ENCODE measurements around the gene EPHA2. TPM values are rescaled to one million over a fixed set of nuclear protein-coding genes. Genes with fewer than 3 reads are reported as not detected.

The EPHA2 gene
- total RNA-seq, 2 experiments from 2014 or later, result 0.15 TPM; not detected in 1

GRCh38 chr1:16080422-16081150 is 75.3 kb downstream of the EPHA2 start:
- intact Hi-C loops (cut with micrococcal nuclease; ENCODE audit: unreplicated experiment), result no loop called here
- H3K27ac ChIP-seq (ENCODE audit: low read depth, low read length, poor library complexity, severe bottlenecking), result no peak overlapping the region
- no peaks in the 10 kb centered on the region for H3K9me3 ChIP-seq (ENCODE audit: low read length)
- CTCF ChIA-PET (ENCODE audit: unreplicated experiment), result no interaction called here
- no peaks in the 10 kb centered on the region for H3K36me3 ChIP-seq (ENCODE audit: insufficient read depth, low read length)
- DNase-seq (ENCODE audit: low spot score), result no peak
- H4K20me1 ChIP-seq (ENCODE audit: insufficient read depth, low read length), result no peaks in the 10 kb centered on the region
- no peaks in the 10 kb centered on the region for H3K9me2 ChIP-seq (ENCODE audit: insufficient read depth, low read length)
- H3K4me2 ChIP-seq (ENCODE audit: low read length), result no peak overlapping the region
- peaks cover 5% of the 10 kb centered on the region for H3K4me1 ChIP-seq (ENCODE audit: insufficient read depth, low read length, poor library complexity, severe bottlenecking)
- POLR2A ChIA-PET, result interaction anchor here (0.6 kb wide), 1 partner anchor 361 kb away, joined by 4 read pairs; no protein-coding TSS in a partner anchor
- H2AFZ ChIP-seq (ENCODE audit: low read length), result no peak overlapping the region
- H3K79me2 ChIP-seq (ENCODE audit: insufficient read depth, low read depth, low read length), result no peaks in the 10 kb centered on the region
- TF ChIP-seq EZH2phosphoT487 (IDR thresholded peaks at IDR 0.05; ENCODE audit: borderline replicate concordance, low read depth, low read length), result no peak
- TF ChIP-seq, protein P1, sequence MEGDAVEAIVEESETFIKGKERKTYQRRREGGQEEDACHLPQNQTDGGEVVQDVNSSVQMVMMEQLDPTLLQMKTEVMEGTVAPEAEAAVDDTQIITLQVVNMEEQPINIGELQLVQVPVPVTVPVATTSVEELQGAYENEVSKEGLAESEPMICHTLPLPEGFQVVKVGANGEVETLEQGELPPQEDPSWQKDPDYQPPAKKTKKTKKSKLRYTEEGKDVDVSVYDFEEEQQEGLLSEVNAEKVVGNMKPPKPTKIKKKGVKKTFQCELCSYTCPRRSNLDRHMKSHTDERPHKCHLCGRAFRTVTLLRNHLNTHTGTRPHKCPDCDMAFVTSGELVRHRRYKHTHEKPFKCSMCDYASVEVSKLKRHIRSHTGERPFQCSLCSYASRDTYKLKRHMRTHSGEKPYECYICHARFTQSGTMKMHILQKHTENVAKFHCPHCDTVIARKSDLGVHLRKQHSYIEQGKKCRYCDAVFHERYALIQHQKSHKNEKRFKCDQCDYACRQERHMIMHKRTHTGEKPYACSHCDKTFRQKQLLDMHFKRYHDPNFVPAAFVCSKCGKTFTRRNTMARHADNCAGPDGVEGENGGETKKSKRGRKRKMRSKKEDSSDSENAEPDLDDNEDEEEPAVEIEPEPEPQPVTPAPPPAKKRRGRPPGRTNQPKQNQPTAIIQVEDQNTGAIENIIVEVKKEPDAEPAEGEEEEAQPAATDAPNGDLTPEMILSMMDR (conservative IDR thresholded peaks at IDR 0.05; ENCODE audit: low read length), result no peak
- H3K4me3 ChIP-seq (ENCODE audit: low read depth, low read length, poor library complexity, severe bottlenecking), result no peak overlapping the region
- no TSS peak for BruUV-seq (replicated peaks)

- H4K20me1 ChIP-seq (ENCODE audit: insufficient read depth, low read length), result no peaks in the 10 kb centered on the region
- H3K4me3 ChIP-seq (ENCODE audit: low read depth, low read length, poor library complexity, severe bottlenecking), result no peak overlapping the region
- no TSS peak for BruUV-seq (replicated peaks)
- intact Hi-C loops (cut with micrococcal nuclease; ENCODE audit: unreplicated experiment), result loop anchor here (1.0 to 2.0 kb wide), 3 partner anchors 108 to 284 kb away; no protein-coding TSS in a partner anchor
- H3K4me1 ChIP-seq (ENCODE audit: insufficient read depth, low read length, poor library complexity, severe bottlenecking), result peaks cover 6% of the 10 kb centered on the region
- H3K79me2 ChIP-seq (ENCODE audit: insufficient read depth, low read depth, low read length), result no peaks in the 10 kb centered on the region
- no peak for TF ChIP-seq EZH2phosphoT487 (IDR thresholded peaks at IDR 0.05; ENCODE audit: borderline replicate concordance, low read depth, low read length)
- TF ChIP-seq, protein P1 (conservative IDR thresholded peaks at IDR 0.05; ENCODE audit: low read length), result peak; percentile 91
- CTCF ChIA-PET (ENCODE audit: unreplicated experiment), result interaction anchor here (0.6 to 1.3 kb wide), 5 partner anchors 107 to 286 kb away, joined by 3 to 7 read pairs (median 3); no protein-coding TSS in a partner anchor
- no peak overlapping the region for H3K27ac ChIP-seq (ENCODE audit: low read depth, low read length, poor library complexity, severe bottlenecking)
- POLR2A ChIA-PET, result interaction anchor here (0.6 to 1.7 kb wide), 3 partner anchors 27 to 362 kb away, joined by 3 to 4 read pairs (median 3); partner anchors contain the start of gene NECAP2
- H3K9me3 ChIP-seq (ENCODE audit: low read length), result no peaks in the 10 kb centered on the region
- peak overlapping the region; percentile 88 for H2AFZ ChIP-seq (ENCODE audit: low read length)
- no peaks in the 10 kb centered on the region for H3K36me3 ChIP-seq (ENCODE audit: insufficient read depth, low read length)
- H3K4me2 ChIP-seq (ENCODE audit: low read length), result peak overlapping the region; percentile 52; the same call in 1 of the 2 replicates
- H3K9me2 ChIP-seq (ENCODE audit: insufficient read depth, low read length), result no peaks in the 10 kb centered on the region
- DNase-seq (ENCODE audit: low spot score), result peak; percentile 77
Observed at GRCh38 chr1:16078925-16079656, 76.8 kb downstream of the EPHA2 start.

Measured in OCI-LY7 (cell line).